HG02642 (cell line): Measurements from ENCODE around the gene NT5C.
"Not testable (repeated sequence)": the region's sequence is repeated elsewhere in the genome, so short reads cannot be mapped to it uniquely, and the experiment has no call there.

ENCODE experiments used
- ATAC-seq: cut with Tn5 transposase; IDR thresholded peaks from one replicate; pipeline ENCODE4 v1.9.1; 2021; ENCODE audit warnings: mild to moderate bottlenecking; ENCODE audit not compliant: unreplicated experiment, poor library complexity

Gene NT5C

GRCh38 chr17:75131278-75132017 is at the start of gene NT5C:
Gene NT5C (minus strand): TSS chr17:75131742. CDS start chr17:75131707, 35 bp downstream.
- peak; percentile 80 for ATAC-seq

- no peak for ATAC-seq
These were observed 49.6 kb upstream of the NT5C start for GRCh38 chr17:75181110-75181509.

GRCh38 chr17:75178453-75178852 is 46.9 kb upstream of the NT5C start:
- no peak for ATAC-seq

- no peak for ATAC-seq
These were observed 45.1 kb upstream of the NT5C start for GRCh38 chr17:75176625-75177024.

GRCh38 chr17:75174996-75175395 is 43.5 kb upstream of the NT5C start:
- no peak for ATAC-seq

- no peak for ATAC-seq
These were observed 42.0 kb upstream of the NT5C start for GRCh38 chr17:75173526-75173925.

GRCh38 chr17:75168998-75169397 is 37.5 kb upstream of the NT5C start:
- ATAC-seq: no peak

GRCh38 chr17:75164606-75165005 is 33.1 kb upstream of the NT5C start:
- not testable (repeated sequence) for ATAC-seq

GRCh38 chr17:75163074-75163473 is 31.5 kb upstream of the NT5C start:
- ATAC-seq: no peak

- ATAC-seq: no peak
These were observed 28.7 kb upstream of the NT5C start for GRCh38 chr17:75160211-75160610.

- no peak for ATAC-seq
These were observed 27.9 kb upstream of the NT5C start for GRCh38 chr17:75159196-75160031.

- ATAC-seq: not testable (repeated sequence)
These were observed 26.9 kb upstream of the NT5C start for GRCh38 chr17:75158480-75158879.

- no peak for ATAC-seq
These were observed 23.7 kb upstream of the NT5C start for GRCh38 chr17:75155191-75155601.

- ATAC-seq: peak; percentile 96
These were observed 22.9 kb upstream of the NT5C start, which contains the start of gene JPT1 for GRCh38 chr17:75154195-75155106. Gene JPT1 (minus strand): TSS chr17:75154512. CDS start chr17:75154397, 115 bp downstream.

- ATAC-seq: peak; percentile 9
These were observed 22.2 kb upstream of the NT5C start for GRCh38 chr17:75153780-75154194.

GRCh38 chr17:75152922-75153779 is 21.6 kb upstream of the NT5C start:
- ATAC-seq: no peak

GRCh38 chr17:75152523-75152921 is 21.0 kb upstream of the NT5C start:
- ATAC-seq: no peak

GRCh38 chr17:75151930-75152329 is 20.4 kb upstream of the NT5C start:
- no peak for ATAC-seq

GRCh38 chr17:75147878-75148546 is 16.5 kb upstream of the NT5C start:
- ATAC-seq: no peak
